Endothelial cell of umbilical vein (primary cell): ENCODE data around the gene PCDH17.

Source experiments
- CTCF ChIP-seq, 2 donors: IDR thresholded peaks; 1 replicate in 1 of 2; 2 replicates in 1 of 2; pipeline ENCODE4 v1.5.1; 2011; ENCODE audit warnings: low read length in 2 of 2, mild to moderate bottlenecking in 2 of 2, moderate library complexity in 2 of 2, control low read depth in 1 of 2, inconsistent platforms in 1 of 2, low read depth in 1 of 2; ENCODE audit not compliant: insufficient read depth in 1 of 2; ENCODE audit errors: extremely low read depth in 1 of 2
- EZH2 ChIP-seq: IDR thresholded peaks from 2 replicates; pipeline ENCODE4 v1.6.1; 2012; ENCODE audit warnings: borderline replicate concordance, low read depth, mild to moderate bottlenecking, moderate library complexity, low read length, inconsistent platforms; ENCODE audit not compliant: severe bottlenecking
- POLR2A ChIP-seq: IDR thresholded peaks from 2 replicates; pipeline ENCODE4 v1.6.1; 2012; ENCODE audit warnings: low read depth, mild to moderate bottlenecking, control low read depth, low read length
- POLR2AphosphoS5 ChIP-seq: IDR thresholded peaks from 2 replicates; pipeline ENCODE4 v1.6.1; 2012; ENCODE audit warnings: low read depth, mild to moderate bottlenecking, control low read depth, low read length, moderate library complexity; ENCODE audit not compliant: insufficient read depth

DNA sequence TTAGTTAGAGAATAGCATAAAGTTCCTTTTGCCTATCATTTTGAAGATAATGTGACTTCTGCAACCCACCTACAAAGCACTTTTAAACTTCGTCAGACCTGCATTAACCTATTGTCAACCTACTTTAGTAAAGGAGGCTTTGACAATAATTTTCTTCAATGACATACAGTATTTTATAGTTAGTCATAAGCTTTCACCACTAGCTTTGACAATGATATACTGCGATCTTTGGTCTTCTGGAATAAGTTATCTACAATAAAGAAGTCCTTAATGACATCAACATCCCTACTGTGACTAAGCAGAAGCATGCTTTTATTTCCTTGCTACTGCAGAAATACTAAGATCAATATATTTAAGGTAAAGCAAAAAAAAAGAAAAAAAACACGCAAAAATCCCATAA, 9.5 kb downstream of the PCDH17 start:
- TF ChIP-seq POLR2A (no peak), EZH2 (no peak), CTCF (IDR thresholded peaks at IDR 0.05; ENCODE audit: extremely low read depth in 1 of 2, insufficient read depth in 1 of 2, low read depth in 1 of 2, low read length in 2 of 2) (no peak), POLR2AphosphoS5 (no peak)
